Mesendoderm (in vitro differentiated cells): ENCODE measurements around the gene SP110.

Experiments used
- DNase-seq: peaks from one replicate; pipeline ENCODE4 v3.0.0; 2013
- H2AK5ac ChIP-seq: 2 replicates; pipeline ENCODE4 v1.6.1; 2013; ENCODE audit warnings: low read length, inconsistent platforms
- H2BK120ac ChIP-seq: 2 replicates; pipeline ENCODE4 v1.6.1; 2013; ENCODE audit warnings: low read depth, mild to moderate bottlenecking, low read length, moderate library complexity, mixed read lengths
- H2BK15ac ChIP-seq: replicated peaks from 2 replicates; pipeline ENCODE4 v1.6.1; 2013; ENCODE audit warnings: low read depth, mild to moderate bottlenecking, moderate library complexity
- H2BK5ac ChIP-seq: 2 replicates; pipeline ENCODE4 v1.6.1; 2013; ENCODE audit warnings: low read length, inconsistent platforms
- H3K18ac ChIP-seq: 2 replicates; pipeline ENCODE4 v1.6.1; 2013; ENCODE audit warnings: mild to moderate bottlenecking, low read length, mixed read lengths
- H3K23ac ChIP-seq: one replicate; pipeline ENCODE4 v1.6.1; 2013; ENCODE audit warnings: low read length
- H3K27ac ChIP-seq: 2 replicates; pipeline ENCODE4 v1.5.1; 2013; ENCODE audit warnings: low read depth, mild to moderate bottlenecking, inconsistent platforms, low read length, moderate library complexity
- H3K27me3 ChIP-seq: 2 replicates; pipeline ENCODE4 v1.6.1; 2013; ENCODE audit warnings: low read length, control low read depth, mild to moderate bottlenecking, inconsistent platforms; ENCODE audit not compliant: insufficient read depth, poor library complexity
- H3K36me3 ChIP-seq: 2 replicates; pipeline ENCODE4 v1.6.1; 2013; ENCODE audit warnings: low read length, inconsistent platforms; ENCODE audit not compliant: control insufficient read depth, insufficient read depth
- H3K4ac ChIP-seq: one replicate; pipeline ENCODE4 v1.6.1; 2013; ENCODE audit warnings: low read depth, mild to moderate bottlenecking, low read length, moderate library complexity
- H3K4me1 ChIP-seq: 2 replicates; pipeline ENCODE4 v1.6.1; 2013; ENCODE audit warnings: low read depth, low read length, inconsistent platforms; ENCODE audit not compliant: control insufficient read depth
- H3K4me2 ChIP-seq: 2 replicates; pipeline ENCODE4 v1.6.1; 2013; ENCODE audit warnings: low read length
- H3K4me3 ChIP-seq: 2 replicates; pipeline ENCODE4 v1.5.1; 2013; ENCODE audit warnings: mild to moderate bottlenecking, low read length
- H3K56ac ChIP-seq: one replicate; pipeline ENCODE4 v1.6.1; 2013; ENCODE audit warnings: low read length
- H3K79me1 ChIP-seq: 2 replicates; pipeline ENCODE4 v1.6.1; 2013; ENCODE audit warnings: low read length, inconsistent platforms
- H3K79me2 ChIP-seq: 2 replicates; pipeline ENCODE4 v1.6.1; 2013; ENCODE audit warnings: mild to moderate bottlenecking, low read length; ENCODE audit not compliant: control insufficient read depth, insufficient read depth
- H3K9ac ChIP-seq: 2 replicates; pipeline ENCODE4 v1.6.1; 2013; ENCODE audit warnings: low read length, inconsistent platforms
- H4K5ac ChIP-seq: one replicate; pipeline ENCODE4 v1.6.1; 2013; ENCODE audit warnings: low read length
- H4K8ac ChIP-seq: one replicate; pipeline ENCODE4 v1.6.1; 2013; ENCODE audit warnings: low read depth, mild to moderate bottlenecking, control low read depth, low read length, moderate library complexity
- WGBS: extraction: QIAGEN DNeasy Blood & Tissue Kit; methylation state at CpG from one replicate; pipeline ENCODE4 v1.1.7; 2013; ENCODE audit warnings: low lambda C conversion rate, missing lambda C conversion rate; ENCODE audit not compliant: insufficient coverage; ENCODE audit errors: extremely low coverage; 5-methylcytosine and 5-hydroxymethylcytosine counted together

Gene SP110

GRCh38 chr2:230221493-230221892 is 1.7 kb upstream of the SP110 start:
- no peak for DNase-seq
- no peak overlapping the region for H2BK120ac ChIP-seq

GRCh38 chr2:230220347-230220969 is 674 bp upstream of the SP110 start:
- DNase-seq = no peak
- Histone ChIP-seq H4K8ac (no peak overlapping the region), H2AK5ac (no peak overlapping the region)

More at GRCh38 chr2:230221493-230221892, 1.7 kb upstream of the SP110 start:
- Histone ChIP-seq H3K9ac (no peak overlapping the region), H3K23ac (no peak overlapping the region), H3K18ac (no peak overlapping the region), H3K4me3 (no peak overlapping the region), H3K79me2 (no peaks in the 10 kb centered on the region), H4K8ac (no peak overlapping the region), H3K27me3 (no peaks in the 10 kb centered on the region), H4K5ac (no peak overlapping the region), H2BK15ac (no peak overlapping the region), H3K27ac (no peak overlapping the region), H3K4me1 (no peaks in the 10 kb centered on the region), H3K79me1 (no peaks in the 10 kb centered on the region), H2BK5ac (no peak overlapping the region), H3K36me3 (no peaks in the 10 kb centered on the region), H3K4ac (no peak overlapping the region), H3K56ac (no peak overlapping the region), H2AK5ac (no peak overlapping the region), H3K4me2 (no peak overlapping the region)
- no CpG with 5 or more reads among the region's 4 CpGs for WGBS

GRCh38 chr2:230218421-230218820 is 1.4 kb downstream of the SP110 start:
- no peak overlapping the region for H2BK120ac ChIP-seq
- no peak overlapping the region for H4K8ac ChIP-seq
- no peak overlapping the region for H3K27ac ChIP-seq
- no peaks in the 10 kb centered on the region for H3K79me2 ChIP-seq
- no peak overlapping the region for H3K4me2 ChIP-seq
- no peak overlapping the region for H3K56ac ChIP-seq
- no peak overlapping the region for H3K18ac ChIP-seq
- no peak overlapping the region for H3K4ac ChIP-seq
- no peaks in the 10 kb centered on the region for H3K79me1 ChIP-seq
- WGBS = no CpG with 5 or more reads among the region's 2 CpGs
- no peak overlapping the region for H3K23ac ChIP-seq
- H2AK5ac ChIP-seq = no peak overlapping the region
- no peaks in the 10 kb centered on the region for H3K4me1 ChIP-seq
- no peak overlapping the region for H3K9ac ChIP-seq
- H4K5ac ChIP-seq = no peak overlapping the region
- no peaks in the 10 kb centered on the region for H3K36me3 ChIP-seq
- no peak for DNase-seq
- H2BK5ac ChIP-seq = no peak overlapping the region
- no peak overlapping the region for H3K4me3 ChIP-seq
- no peaks in the 10 kb centered on the region for H3K27me3 ChIP-seq
- no peak overlapping the region for H2BK15ac ChIP-seq

More at GRCh38 chr2:230220347-230220969, 674 bp upstream of the SP110 start:
- Histone ChIP-seq H3K4me3 (no peak overlapping the region), H4K5ac (no peak overlapping the region), H3K18ac (no peak overlapping the region), H3K4me1 (no peaks in the 10 kb centered on the region), H3K79me1 (no peaks in the 10 kb centered on the region), H3K36me3 (no peaks in the 10 kb centered on the region), H3K56ac (no peak overlapping the region), H3K4me2 (no peak overlapping the region), H3K27ac (no peak overlapping the region), H3K9ac (no peak overlapping the region), H3K27me3 (no peaks in the 10 kb centered on the region), H3K79me2 (no peaks in the 10 kb centered on the region), H3K4ac (no peak overlapping the region), H2BK120ac (no peak overlapping the region), H2BK5ac (no peak overlapping the region), H2BK15ac (no peak overlapping the region), H3K23ac (no peak overlapping the region)
- no CpG with 5 or more reads among the region's 1 CpG for WGBS

GRCh38 chr2:230217424-230217823 is 2.4 kb downstream of the SP110 start:
- Histone ChIP-seq H3K27ac (no peak overlapping the region), H2BK15ac (no peak overlapping the region), H3K79me1 (no peaks in the 10 kb centered on the region), H2AK5ac (no peak overlapping the region), H3K36me3 (no peaks in the 10 kb centered on the region), H3K23ac (no peak overlapping the region), H2BK5ac (no peak overlapping the region), H3K56ac (no peak overlapping the region), H3K4me3 (no peak overlapping the region), H3K18ac (no peak overlapping the region), H3K4me2 (no peak overlapping the region), H3K4me1 (no peaks in the 10 kb centered on the region), H2BK120ac (no peak overlapping the region), H3K4ac (no peak overlapping the region), H4K8ac (no peak overlapping the region), H3K79me2 (no peaks in the 10 kb centered on the region), H3K27me3 (no peaks in the 10 kb centered on the region), H3K9ac (no peak overlapping the region), H4K5ac (no peak overlapping the region)
- WGBS = no CpG with 5 or more reads among the region's 3 CpGs
- no peak for DNase-seq

- DNase-seq = no peak
- Histone ChIP-seq H3K27ac (no peak overlapping the region), H2BK120ac (no peak overlapping the region), H3K4ac (no peak overlapping the region), H4K8ac (no peak overlapping the region), H3K79me1 (no peaks in the 10 kb centered on the region), H3K4me3 (no peak overlapping the region), H3K9ac (no peak overlapping the region), H3K4me1 (no peaks in the 10 kb centered on the region), H3K23ac (no peak overlapping the region), H3K4me2 (no peak overlapping the region), H3K18ac (no peak overlapping the region), H3K56ac (no peak overlapping the region), H3K79me2 (no peaks in the 10 kb centered on the region), H2BK5ac (no peak overlapping the region), H3K36me3 (no peaks in the 10 kb centered on the region), H3K27me3 (no peaks in the 10 kb centered on the region), H2AK5ac (no peak overlapping the region), H4K5ac (no peak overlapping the region), H2BK15ac (no peak overlapping the region)
- no CpG with 5 or more reads among the region's 1 CpG for WGBS
These were observed 3.3 kb downstream of the SP110 start for GRCh38 chr2:230216489-230216888.

- H3K18ac ChIP-seq = no peak overlapping the region
- WGBS = no CpG with 5 or more reads among the region's 1 CpG
- DNase-seq = no peak
- H3K27me3 ChIP-seq = no peaks in the 10 kb centered on the region
- no peak overlapping the region for H2AK5ac ChIP-seq
- no peak overlapping the region for H3K23ac ChIP-seq
- no peak overlapping the region for H3K9ac ChIP-seq
- no peak overlapping the region for H2BK5ac ChIP-seq
- H2BK15ac ChIP-seq = no peak overlapping the region
- no peak overlapping the region for H3K56ac ChIP-seq
- no peak overlapping the region for H3K27ac ChIP-seq
- no peaks in the 10 kb centered on the region for H3K36me3 ChIP-seq
- H4K5ac ChIP-seq = no peak overlapping the region
- no peak overlapping the region for H3K4ac ChIP-seq
- no peak overlapping the region for H3K4me2 ChIP-seq
- no peak overlapping the region for H2BK120ac ChIP-seq
- H3K79me2 ChIP-seq = no peaks in the 10 kb centered on the region
- no peaks in the 10 kb centered on the region for H3K4me1 ChIP-seq
- no peak overlapping the region for H4K8ac ChIP-seq
- H3K79me1 ChIP-seq = no peaks in the 10 kb centered on the region
- no peak overlapping the region for H3K4me3 ChIP-seq
These were observed 10.2 kb downstream of the SP110 start for GRCh38 chr2:230209422-230210051.
